ENCODE measurements around the gene SCGB3A1. TPM values are rescaled to one million over a fixed set of nuclear protein-coding genes. Genes with fewer than 3 reads are reported as not detected.

The SCGB3A1 gene
- total RNA-seq, 1 experiment from 2014 or later: not detected

- H3K27me3 ChIP-seq: no peaks in the 10 kb centered on the region
- no peaks in the 10 kb centered on the region for H3K9me3 ChIP-seq
- no peaks in the 10 kb centered on the region for H3K36me3 ChIP-seq
- H3K4me3 ChIP-seq: no peak overlapping the region
- DNase-seq: no peak
These were observed 36.3 kb upstream of the SCGB3A1 start for GRCh38 chr5:180627386-180628120.

GRCh38 chr5:180626661-180627385, 35.5 kb upstream of the SCGB3A1 start:
- no peaks in the 10 kb centered on the region for H3K36me3 ChIP-seq
- no peak for DNase-seq
- no peaks in the 10 kb centered on the region for H3K27me3 ChIP-seq
- no peaks in the 10 kb centered on the region for H3K9me3 ChIP-seq
- no peak overlapping the region for H3K4me3 ChIP-seq

DNA sequence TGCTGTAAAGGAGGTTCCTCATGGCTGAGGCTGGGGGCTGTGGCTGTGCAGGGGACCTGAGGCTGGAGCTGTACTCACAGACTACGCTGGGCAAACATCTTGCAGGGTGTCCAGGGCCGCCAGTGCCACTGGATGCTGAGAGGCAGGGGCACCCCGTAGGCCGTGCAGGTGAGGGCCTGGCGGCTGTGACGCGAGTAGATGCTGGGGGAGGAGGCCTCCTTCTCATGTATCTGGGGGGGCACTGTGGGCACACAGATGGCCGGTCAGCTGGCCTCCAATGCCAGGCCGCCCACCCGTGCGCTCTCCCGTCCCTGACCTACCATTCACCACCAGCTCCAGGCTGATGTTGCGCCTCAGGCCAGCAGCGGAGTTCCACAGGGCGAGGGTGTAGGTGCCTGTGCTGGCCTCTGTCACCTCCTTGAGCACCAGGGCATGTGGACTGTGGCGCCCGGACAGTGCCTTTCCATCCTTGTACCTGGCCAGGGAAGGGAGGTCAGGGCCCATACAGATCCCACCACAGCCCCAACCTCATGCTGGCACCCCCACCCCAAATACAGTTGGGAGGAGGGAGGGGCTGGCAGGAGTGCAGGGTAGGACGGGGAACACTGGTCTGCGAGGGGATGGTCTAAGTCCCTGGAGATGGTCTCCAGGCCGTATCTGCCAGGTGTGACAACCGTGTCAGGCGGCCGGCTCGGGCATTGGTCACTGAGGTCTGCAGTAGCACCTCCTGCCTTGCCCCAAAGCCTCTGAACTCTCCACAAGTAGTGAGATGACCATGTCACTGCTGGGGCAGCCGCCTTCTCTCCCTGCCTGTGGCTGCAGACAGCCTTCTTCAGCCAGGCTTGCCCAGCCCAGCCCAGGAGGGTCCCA, 34.7 kb upstream of the SCGB3A1 start:
- H3K9me3 ChIP-seq: no peaks in the 10 kb centered on the region
- DNase-seq: no peak
- H3K27me3 ChIP-seq: no peaks in the 10 kb centered on the region
- no peak overlapping the region for H3K4me3 ChIP-seq
- H3K36me3 ChIP-seq: no peaks in the 10 kb centered on the region

DNA sequence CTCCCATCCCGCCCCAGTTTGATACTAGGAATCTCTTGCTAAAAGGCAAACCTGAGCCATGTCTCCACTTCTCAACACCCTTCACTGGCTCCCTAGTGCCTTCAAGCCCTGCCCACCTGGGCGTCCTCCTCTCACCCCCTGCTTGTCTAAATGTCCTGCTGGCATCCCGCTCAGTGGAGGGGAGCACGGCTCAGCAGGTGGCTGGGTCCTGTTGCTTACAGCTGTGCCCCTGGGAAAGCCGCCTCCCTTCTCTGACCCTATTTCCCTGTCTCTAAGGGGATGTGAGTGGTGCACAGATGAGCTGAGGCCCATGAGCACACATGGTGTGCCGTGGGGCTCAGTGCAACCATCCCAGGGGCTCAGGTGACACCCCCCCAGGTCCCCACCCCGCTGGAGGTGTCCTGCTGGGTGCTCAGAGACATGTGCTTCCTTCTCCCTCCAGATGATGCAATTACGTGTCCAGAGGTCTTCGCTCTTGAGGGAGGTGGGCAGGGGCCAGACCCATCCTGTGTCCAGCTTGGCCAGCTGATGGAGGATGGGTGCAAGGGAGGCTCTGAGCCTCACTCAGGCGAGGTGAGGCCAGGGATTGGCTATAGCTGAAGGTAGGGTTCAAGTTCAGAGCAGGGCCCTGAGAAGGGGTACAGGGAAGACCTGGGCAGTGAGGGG, 34.0 kb upstream of the SCGB3A1 start:
- DNase-seq: no peak
- H3K36me3 ChIP-seq: no peaks in the 10 kb centered on the region
- no peaks in the 10 kb centered on the region for H3K27me3 ChIP-seq

GRCh38 chr5:180624587-180624986, 33.3 kb upstream of the SCGB3A1 start:
- Histone ChIP-seq H3K9me3 (no peaks in the 10 kb centered on the region), H3K36me3 (no peaks in the 10 kb centered on the region), H3K4me3 (no peak overlapping the region), H3K27me3 (peaks cover 1% of the 10 kb centered on the region; the same call in 1 of the 2 replicates)
- DNase-seq: no peak

More for the DNA sequence above, 34.0 kb upstream of the SCGB3A1 start:
- Histone ChIP-seq H3K4me3 (no peak overlapping the region), H3K9me3 (no peaks in the 10 kb centered on the region)

- no peaks in the 10 kb centered on the region for H3K36me3 ChIP-seq
- H3K9me3 ChIP-seq: no peaks in the 10 kb centered on the region
- no peak overlapping the region for H3K4me3 ChIP-seq
- DNase-seq: no peak
- H3K27me3 ChIP-seq: peaks cover 4% of the 10 kb centered on the region; the same call in 1 of the 2 replicates
These were observed 32.5 kb upstream of the SCGB3A1 start for GRCh38 chr5:180623844-180624243.

GRCh38 chr5:180623411-180623834, 32.1 kb upstream of the SCGB3A1 start:
- Histone ChIP-seq H3K27me3 (peaks cover 8% of the 10 kb centered on the region), H3K36me3 (no peaks in the 10 kb centered on the region), H3K9me3 (no peaks in the 10 kb centered on the region), H3K4me3 (no peak overlapping the region)
- DNase-seq: no peak

DNA sequence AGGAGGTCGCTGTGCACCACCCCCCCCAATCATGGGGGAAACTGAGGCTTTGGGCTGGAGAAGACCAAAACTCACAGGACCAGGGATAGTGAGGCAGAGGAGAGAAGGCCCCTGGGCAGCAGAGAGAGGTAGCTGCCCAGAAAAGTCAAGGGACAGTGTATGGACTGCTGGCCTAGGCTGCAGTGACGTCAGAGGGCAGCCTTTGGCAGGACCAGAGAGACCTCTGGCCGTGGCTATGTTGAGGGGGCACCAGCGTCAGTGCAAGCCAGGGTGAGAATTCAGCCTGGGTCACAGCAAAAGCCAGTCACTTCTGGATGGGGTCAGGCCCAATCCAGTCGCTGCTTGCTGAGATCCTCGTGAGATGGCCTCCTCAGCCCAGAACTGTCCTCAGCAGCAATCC, 31.6 kb upstream of the SCGB3A1 start:
- DNase-seq: no peak
- Histone ChIP-seq H3K4me3 (no peak overlapping the region), H3K36me3 (no peaks in the 10 kb centered on the region), H3K27me3 (peaks cover 8% of the 10 kb centered on the region), H3K9me3 (no peaks in the 10 kb centered on the region)

DNA sequence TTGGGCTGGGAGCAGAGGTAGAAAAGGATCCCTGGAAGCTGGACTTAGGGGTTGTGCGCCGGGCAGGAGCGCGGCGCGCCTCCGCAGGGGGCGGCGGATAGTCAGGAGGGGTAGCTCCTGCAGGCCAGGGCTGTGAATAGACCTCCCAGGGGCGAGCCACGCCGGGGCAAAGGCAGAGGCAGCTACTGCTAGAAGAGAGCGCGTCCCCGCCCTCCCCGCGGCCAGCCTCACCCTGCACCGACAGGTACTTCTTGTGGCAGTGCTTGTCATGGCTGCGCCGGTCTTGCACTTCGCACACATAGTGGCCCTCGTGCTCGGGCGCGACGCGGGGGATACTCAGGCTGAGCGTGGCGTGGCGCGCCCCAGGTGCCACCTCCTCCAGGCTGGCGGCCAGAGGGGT, 30.0 kb upstream of the SCGB3A1 start:
- no peak for DNase-seq
- Histone ChIP-seq H3K9me3 (no peaks in the 10 kb centered on the region), H3K4me3 (no peak overlapping the region), H3K27me3 (peaks cover 8% of the 10 kb centered on the region), H3K36me3 (no peaks in the 10 kb centered on the region)

DNA sequence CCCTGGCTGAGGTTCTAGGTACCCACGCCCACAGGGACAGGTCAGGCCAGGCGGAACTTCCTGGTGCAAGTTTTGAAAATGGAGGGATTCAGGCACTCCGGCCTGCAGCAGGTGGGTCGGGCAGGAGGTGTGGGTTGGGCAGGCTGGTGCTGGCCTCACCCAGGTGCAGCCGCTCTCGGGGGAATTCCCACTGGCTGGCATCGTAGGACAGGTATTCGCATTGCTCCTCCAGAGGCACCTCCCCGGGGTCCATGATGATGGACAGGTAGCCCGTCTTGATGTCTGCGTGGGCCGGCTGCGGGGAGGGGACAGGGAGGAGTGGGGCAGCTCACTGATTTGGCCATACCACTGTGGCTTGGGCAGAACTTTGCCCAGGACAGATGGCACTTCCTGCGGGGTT, 28.7 kb upstream of the SCGB3A1 start:
- Histone ChIP-seq H3K9me3 (no peaks in the 10 kb centered on the region), H3K27me3 (peaks cover 8% of the 10 kb centered on the region), H3K4me3 (no peak overlapping the region), H3K36me3 (no peaks in the 10 kb centered on the region)
- no peak for DNase-seq

DNA sequence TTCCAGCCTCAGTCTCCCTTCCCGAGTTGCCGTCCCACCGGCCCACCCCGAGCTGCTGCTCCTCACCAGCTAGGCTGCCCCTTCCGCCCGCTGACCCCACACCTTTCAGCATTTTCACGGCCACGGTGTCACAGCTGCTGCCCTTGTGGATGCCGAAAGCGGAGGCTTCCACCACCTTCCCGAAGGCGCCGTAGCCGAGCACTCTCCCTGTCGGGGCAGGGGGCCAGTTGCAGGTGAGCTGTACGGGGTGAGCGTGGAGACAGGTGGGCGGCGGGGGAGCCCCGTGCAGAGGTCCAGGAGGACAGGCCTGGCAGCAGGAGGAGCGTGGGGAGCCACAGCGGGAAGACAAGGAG, 28.2 kb upstream of the SCGB3A1 start:
- H3K9me3 ChIP-seq: no peaks in the 10 kb centered on the region
- peak overlapping the region; percentile 39; the same call in 1 of the 2 replicates for H3K4me3 ChIP-seq
- peaks cover 8% of the 10 kb centered on the region for H3K27me3 ChIP-seq
- no peaks in the 10 kb centered on the region for H3K36me3 ChIP-seq
- no peak for DNase-seq

DNA sequence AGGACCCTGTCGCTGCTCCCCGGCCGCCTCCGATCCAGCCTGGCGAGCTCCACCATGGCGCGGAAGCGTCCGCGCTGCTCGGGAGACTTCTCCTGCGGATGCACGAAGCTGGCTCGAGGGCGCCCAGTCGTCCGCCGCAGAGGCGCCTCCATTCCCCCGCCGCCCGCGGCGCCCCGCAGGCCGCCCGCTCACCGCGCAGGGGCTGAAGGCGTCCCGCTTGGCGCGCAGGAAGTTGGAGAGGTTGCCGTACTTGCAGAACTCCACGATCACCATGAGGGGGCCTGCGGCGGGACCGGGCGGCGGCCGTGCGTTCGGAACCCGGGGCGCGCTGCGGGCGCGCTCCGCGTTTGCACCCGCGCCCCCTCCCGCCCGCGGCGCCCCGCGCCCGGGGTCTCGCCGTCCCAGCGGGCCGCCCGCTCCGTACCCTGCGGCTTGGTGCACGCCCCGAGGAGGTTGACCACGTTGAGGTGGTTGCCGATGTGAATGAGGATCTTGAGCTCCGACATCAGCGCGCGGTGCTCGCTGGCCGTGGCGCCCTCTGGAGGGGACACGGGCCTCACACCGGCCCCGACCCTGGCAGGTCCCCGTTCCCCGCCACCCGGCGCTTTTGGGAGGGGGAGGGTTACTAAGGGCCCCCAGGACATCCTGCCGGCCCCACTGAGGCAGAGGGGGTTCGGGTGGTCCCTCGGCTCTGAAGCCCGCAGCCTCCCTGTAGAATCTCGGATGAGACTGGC, 27.7 kb upstream of the SCGB3A1 start:
- Histone ChIP-seq H3K4me3 (peak overlapping the region; percentile 39), H3K36me3 (no peaks in the 10 kb centered on the region), H3K9me3 (no peaks in the 10 kb centered on the region), H3K27me3 (peaks cover 8% of the 10 kb centered on the region)
- DNase-seq: peak; percentile 74

GRCh38 chr5:180618487-180618828, 27.2 kb upstream of the SCGB3A1 start:
- Histone ChIP-seq H3K27me3 (peaks cover 8% of the 10 kb centered on the region), H3K4me3 (peak overlapping the region; percentile 39), H3K9me3 (no peaks in the 10 kb centered on the region), H3K36me3 (no peaks in the 10 kb centered on the region)
- no peak for DNase-seq

GRCh38 chr5:180613814-180614188, 22.5 kb upstream of the SCGB3A1 start:
- no peaks in the 10 kb centered on the region for H3K36me3 ChIP-seq
- DNase-seq: no peak
- peaks cover 4% of the 10 kb centered on the region for H3K27me3 ChIP-seq
- no peak overlapping the region for H3K4me3 ChIP-seq
- H3K9me3 ChIP-seq: no peaks in the 10 kb centered on the region

DNA sequence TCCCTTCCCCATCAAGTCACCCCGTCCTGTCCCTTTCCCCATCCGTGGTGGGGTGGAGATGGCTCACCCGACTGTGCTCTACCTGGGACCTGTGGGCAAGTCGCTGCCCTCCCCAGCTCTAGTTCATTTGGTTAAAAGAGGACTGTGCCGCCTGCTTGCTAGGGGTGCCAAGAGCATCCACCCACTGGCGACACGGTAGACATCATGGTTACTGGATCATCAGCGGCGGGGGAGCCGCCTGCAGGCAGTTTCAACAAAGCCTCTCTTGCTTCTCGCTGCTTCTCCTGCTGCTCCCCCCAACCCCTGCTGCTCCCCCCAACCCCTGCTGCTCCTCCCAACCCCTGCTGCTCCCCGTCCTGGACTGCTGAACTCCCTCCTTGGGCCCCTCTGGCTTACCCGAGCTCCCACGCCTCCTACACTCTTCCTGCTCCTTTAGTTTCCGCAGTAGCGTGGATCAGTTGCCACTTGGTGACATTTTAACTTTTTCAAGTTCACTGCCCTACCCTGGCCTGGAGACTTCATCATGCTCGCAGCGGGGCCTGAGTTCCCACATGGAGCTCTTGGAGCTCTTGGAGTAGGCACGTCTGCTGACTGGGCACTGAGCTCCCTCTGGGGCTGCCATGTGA, 22.0 kb upstream of the SCGB3A1 start:
- no peak overlapping the region for H3K4me3 ChIP-seq
- DNase-seq: no peak

GRCh38 chr5:180612683-180613082, 21.4 kb upstream of the SCGB3A1 start:
- DNase-seq: no peak
- Histone ChIP-seq H3K27me3 (no peaks in the 10 kb centered on the region), H3K36me3 (no peaks in the 10 kb centered on the region), H3K9me3 (no peaks in the 10 kb centered on the region), H3K4me3 (no peak overlapping the region)

More for the DNA sequence above, 22.0 kb upstream of the SCGB3A1 start:
- Histone ChIP-seq H3K36me3 (no peaks in the 10 kb centered on the region), H3K27me3 (no peaks in the 10 kb centered on the region), H3K9me3 (no peaks in the 10 kb centered on the region)
